Glomerular endothelial cell (primary cell): Measurements from ENCODE around the gene RAB3B. TPM values are rescaled to one million over a fixed set of nuclear protein-coding genes. Genes with fewer than 3 reads are reported as not detected.
"Not testable (repeated sequence)": the region's sequence is repeated elsewhere in the genome, so short reads cannot be mapped to it uniquely, and the experiment has no call there.

ENCODE experiments used
- DNase-seq: peaks from one replicate; pipeline ENCODE4 v3.0.0-alpha.2; 2011; ENCODE audit warnings: low read depth, low spot score; ENCODE audit errors: extremely low read depth
- total RNA-seq: library from RNA; depleted of rRNA; stranded (reverse); fragments of >200 nt; gene quantifications from 2 replicates; pipeline ENCODE4 v1.2.3, GENCODE V29; 2015

The RAB3B gene
- total RNA-seq, 1 donor from 2014 or later: 10.2 TPM

GRCh38 chr1:51922040-51922439 is 68.5 kb downstream of the RAB3B start:
- no peak for DNase-seq

GRCh38 chr1:51920130-51920529 is 70.4 kb downstream of the RAB3B start:
- DNase-seq: no peak

- DNase-seq: no peak
Measured at GRCh38 chr1:51919684-51920083, 70.8 kb downstream of the RAB3B start.

- no peak for DNase-seq
Measured at GRCh38 chr1:51916587-51917405, 73.7 kb downstream of the RAB3B start.

GRCh38 chr1:51915951-51916350 is 74.5 kb downstream of the RAB3B start:
- no peak for DNase-seq

- DNase-seq: no peak
Measured at GRCh38 chr1:51912881-51913280, 77.6 kb downstream of the RAB3B start.

GRCh38 chr1:51910221-51911000 is 80.1 kb downstream of the RAB3B start:
- no peak for DNase-seq

GRCh38 chr1:51908499-51908898 is 82.0 kb downstream of the RAB3B start:
- DNase-seq: no peak

- DNase-seq: no peak
Measured at GRCh38 chr1:51907079-51907702, 83.3 kb downstream of the RAB3B start.

- DNase-seq: no peak
Measured at GRCh38 chr1:51906306-51907078, 84.0 kb downstream of the RAB3B start.

GRCh38 chr1:51902456-51902855 is 88.0 kb downstream of the RAB3B start:
- DNase-seq: no peak

- DNase-seq: no peak
Measured at GRCh38 chr1:51901151-51901550, 89.3 kb downstream of the RAB3B start.

GRCh38 chr1:51899022-51899421 is 91.5 kb downstream of the RAB3B start:
- no peak for DNase-seq

GRCh38 chr1:51898090-51898734 is 92.3 kb downstream of the RAB3B start:
- DNase-seq: no peak

- peak; percentile 71 for DNase-seq
Measured at GRCh38 chr1:51897699-51898031, 92.8 kb downstream of the RAB3B start.

GRCh38 chr1:51894748-51895147 is 95.8 kb downstream of the RAB3B start:
- DNase-seq: not testable (repeated sequence)

- peak; percentile 99 for DNase-seq
Measured at GRCh38 chr1:51878616-51879336, 111.7 kb downstream of the RAB3B start, which contains the start of gene NRDC. Gene NRDC (minus strand): TSS chr1:51878727. CDS start chr1:51878615, 112 bp downstream.

GRCh38 chr1:51878308-51878615 is 112.2 kb downstream of the RAB3B start:
- DNase-seq: no peak

- DNase-seq: no peak
Measured at GRCh38 chr1:51877434-51878307, 112.8 kb downstream of the RAB3B start.
